Right ventricle myocardium inferior (tissue), 1 donor: ENCODE data around the gene SLC22A16. TPM values are rescaled to one million over a fixed set of nuclear protein-coding genes. Genes with fewer than 3 reads are reported as not detected.
"Not testable (repeated sequence)": the region's sequence is repeated elsewhere in the genome, so short reads cannot be mapped to it uniquely, and the experiment has no call there.

Experiments used
- ATAC-seq: fragments of 200-7000 bp; cut with Tn5 transposase; one replicate; pipeline ENCODE4 v1.9.1; 2020; ENCODE audit warnings: mild to moderate bottlenecking, moderate library complexity
- DNase-seq: peaks from one replicate; pipeline ENCODE4 v3.0.0; 2021; ENCODE audit errors: missing footprints
- intact Hi-C: fragments of 100-400 bp; cut with DNase I; formaldehyde crosslinking; loops from one replicate; pipeline ENCODE4 v1.11.0; 2022
- total RNA-seq: library from RNA; stranded (reverse); fragmentation: NEBNext Ultra II Directional; extraction: Animal tissue kit (Norgen Biotek cat#: 25700); gene quantifications from one replicate; pipeline ENCODE4 v1.2.1, GENCODE V29; 2021
- donor health status: DM: no; HTN: yes; CAD: no; lungs with severe emphysema.

The SLC22A16 gene
- total RNA-seq, 1 donor from 2014 or later = 0.32 TPM

DNA sequence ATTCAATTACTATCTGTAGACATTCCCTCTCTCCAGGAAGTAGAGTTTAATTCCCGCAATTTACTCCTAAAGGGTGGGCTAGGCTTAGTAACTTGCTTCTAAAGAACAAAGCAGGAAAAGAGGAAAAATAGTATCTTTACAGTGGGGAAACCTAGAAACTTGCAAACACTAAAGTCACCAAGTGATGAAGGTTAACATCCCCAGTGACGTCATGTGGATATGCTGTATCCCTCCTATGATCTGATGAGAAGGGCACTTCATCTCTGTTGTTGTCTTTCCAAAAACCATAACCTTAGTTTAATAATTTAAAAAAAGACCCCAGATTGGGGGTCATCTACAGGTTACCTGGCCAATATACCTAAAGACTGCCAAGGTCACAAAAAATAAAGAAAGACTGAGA is 17.3 kb downstream of the SLC22A16 start:
- intact Hi-C loops = no loop called here
- ATAC-seq (no peak), DNase-seq (no peak)

DNA sequence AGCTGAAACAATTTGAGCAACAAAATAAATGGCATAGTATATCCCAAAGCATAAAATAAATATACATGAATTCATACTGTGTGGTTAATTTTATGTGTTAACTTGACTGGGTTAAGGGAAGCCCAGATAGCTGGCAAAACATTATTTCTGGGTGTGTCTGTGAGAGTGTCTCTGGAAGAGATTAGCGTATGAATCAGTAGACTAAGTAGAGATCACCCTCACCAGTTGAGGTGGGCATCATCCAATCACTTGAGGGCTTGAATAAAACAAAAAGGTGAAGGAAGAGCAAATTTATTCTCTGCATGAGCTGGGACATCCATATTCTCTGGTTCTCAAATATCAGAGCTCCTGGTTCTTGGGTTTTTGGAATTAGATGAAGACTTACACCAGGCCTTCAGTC is 17.9 kb downstream of the SLC22A16 start:
- DNase-seq (no peak), ATAC-seq (no peak)
- intact Hi-C loops = no loop called here

DNA sequence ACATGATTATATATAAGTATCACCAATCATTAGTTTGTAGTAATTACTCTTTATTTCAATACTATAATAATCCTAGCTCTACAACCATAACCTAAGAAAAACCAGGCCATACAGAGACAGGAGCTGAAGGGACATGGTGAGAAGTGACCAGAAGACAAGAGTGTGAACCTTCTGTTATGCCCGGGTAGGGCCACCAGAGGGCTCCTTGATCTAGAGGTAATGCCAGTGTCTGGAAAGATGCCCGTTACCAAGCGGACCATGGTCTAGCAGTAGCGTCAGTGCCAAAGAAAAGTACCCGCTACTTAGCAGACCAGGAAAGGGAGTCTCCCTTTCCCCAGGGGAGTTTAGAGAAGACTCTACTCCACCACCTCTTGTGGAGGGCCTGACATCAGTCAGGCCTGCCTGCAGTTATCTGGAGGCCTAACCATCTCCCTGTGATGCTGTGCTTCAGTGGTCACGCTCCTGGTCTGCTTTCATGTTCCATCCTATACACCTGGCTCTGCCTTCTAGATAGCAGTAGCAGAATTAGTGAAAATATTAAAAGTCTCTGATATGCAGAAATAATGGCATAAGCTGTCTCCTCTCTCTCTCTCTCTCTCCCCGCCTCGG is 18.7 kb downstream of the SLC22A16 start:
- intact Hi-C loops, ATAC-seq, DNase-seq: not testable (repeated sequence)

DNA sequence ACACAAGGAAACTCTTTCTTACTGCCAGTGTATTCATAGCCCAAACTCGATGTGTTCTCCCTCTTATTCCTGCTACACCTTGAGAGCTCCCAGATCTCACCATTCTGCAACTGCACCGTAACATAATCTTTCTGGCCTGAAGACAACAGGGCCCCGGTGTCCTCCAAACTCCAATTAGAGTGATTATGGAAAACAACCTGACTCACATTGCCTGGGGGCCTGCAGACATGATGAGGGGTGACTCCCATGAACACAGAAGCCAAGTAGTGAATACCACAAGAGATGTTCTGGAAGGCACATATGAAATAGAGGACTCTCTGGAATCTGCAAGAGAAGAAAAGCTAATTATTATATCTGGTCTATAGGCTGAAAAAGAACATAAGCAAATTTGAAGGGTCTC is 19.7 kb downstream of the SLC22A16 start:
- intact Hi-C loops = no loop called here
- DNase-seq (no peak), ATAC-seq (no peak)

DNA sequence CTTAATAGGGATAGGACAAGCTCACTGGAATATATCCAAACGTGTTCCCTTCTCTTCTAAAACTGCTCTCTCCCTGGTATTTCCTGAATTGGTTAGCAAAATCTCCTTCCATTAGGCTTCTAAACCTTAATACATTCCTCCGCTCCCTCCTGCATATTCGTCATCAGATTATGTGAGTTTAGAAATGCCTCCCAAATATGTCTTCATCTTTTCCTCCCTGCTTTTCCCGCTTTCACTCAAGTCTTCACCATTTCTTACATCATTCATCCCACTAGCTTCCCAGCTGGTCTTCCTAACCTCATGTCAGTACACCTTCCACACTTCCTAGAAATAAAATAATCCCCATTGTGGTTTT is 26.9 kb downstream of the SLC22A16 start:
- intact Hi-C loops = no loop called here
- DNase-seq (no peak), ATAC-seq (no peak)

- intact Hi-C loops = no loop called here
- ATAC-seq (no peak), DNase-seq (no peak)
Measured at GRCh38 chr6:110448846-110449540, 27.4 kb downstream of the SLC22A16 start.

- no peak for DNase-seq
- intact Hi-C loops = no loop called here
- ATAC-seq = no peak
Measured at GRCh38 chr6:110447761-110448160, 28.7 kb downstream of the SLC22A16 start.

DNA sequence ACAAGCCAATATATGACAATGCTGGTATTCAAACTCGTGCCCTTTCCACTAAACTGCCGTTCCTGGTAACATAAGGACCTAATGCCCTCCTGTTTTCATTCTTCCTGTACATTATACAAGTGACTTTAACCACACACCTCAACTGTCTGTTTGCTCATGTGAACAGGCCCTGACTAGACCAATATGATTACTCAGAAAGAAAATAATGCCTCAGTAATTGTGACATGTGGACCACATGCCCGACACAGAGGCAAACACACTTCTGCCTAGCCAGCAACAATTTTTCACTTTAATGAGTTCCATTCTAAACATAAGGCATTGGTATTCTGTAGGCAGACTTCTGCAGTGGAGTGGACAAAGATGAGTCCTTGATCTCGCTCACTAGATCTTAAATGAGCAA is 30.0 kb downstream of the SLC22A16 start:
- no peak for ATAC-seq
- DNase-seq = no peak
- intact Hi-C loops = no loop called here

GRCh38 chr6:110440026-110440425 is 36.4 kb downstream of the SLC22A16 start:
- intact Hi-C loops = no loop called here
- ATAC-seq (no peak), DNase-seq (no peak)

DNA sequence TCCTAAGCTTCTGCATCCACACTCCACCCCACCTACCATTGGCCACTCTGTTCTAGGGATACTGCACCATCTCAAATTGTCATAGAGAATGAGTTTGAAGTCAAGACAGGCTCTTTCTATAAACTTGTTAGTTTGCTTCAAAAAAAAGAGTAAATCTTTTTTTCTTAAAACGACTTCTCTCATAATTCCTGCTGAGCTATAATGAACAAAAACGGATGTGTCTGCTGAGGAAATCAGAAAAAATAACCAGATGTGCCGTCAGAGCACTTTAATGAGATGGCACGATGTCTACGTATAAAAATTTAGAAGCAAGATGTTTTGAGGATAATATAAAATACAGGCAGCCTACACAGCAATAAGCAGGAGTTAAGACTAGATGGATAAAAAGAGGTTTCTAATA is 37.1 kb downstream of the SLC22A16 start:
- DNase-seq = no peak

DNA sequence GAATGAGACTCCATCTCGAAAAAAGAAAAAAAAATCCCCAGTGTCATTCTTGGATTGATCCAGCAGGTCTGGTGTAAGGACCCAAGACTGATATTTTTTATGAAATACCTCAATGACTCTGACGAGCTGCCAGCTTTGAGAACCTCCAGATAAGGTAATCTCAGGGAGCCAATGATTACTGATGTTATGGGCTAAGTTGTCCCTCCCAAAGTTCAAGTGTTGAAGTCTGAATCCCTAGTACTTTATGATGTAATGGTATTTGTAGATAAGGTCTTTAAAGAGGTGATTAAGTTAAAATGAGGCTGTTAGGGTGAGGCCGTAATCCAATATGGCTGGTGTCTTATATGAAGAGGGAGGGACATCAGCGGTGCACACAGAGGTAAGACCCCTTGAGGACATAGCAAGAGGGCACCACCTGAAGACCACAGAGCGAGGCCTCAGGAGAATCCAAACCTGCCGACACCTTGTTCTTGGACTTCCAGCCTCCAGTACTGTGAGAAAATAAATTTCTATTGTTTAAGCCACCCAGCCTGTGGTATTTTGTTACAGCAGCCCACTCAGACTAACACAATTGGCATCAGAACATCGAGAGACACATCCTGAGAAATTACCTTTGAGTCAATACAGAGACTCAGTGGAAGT is 41.3 kb downstream of the SLC22A16 start:
- intact Hi-C loops = no loop called here
- ATAC-seq (no peak), DNase-seq (no peak)

More for the DNA sequence above, 37.1 kb downstream of the SLC22A16 start:
- intact Hi-C loops = no loop called here
- ATAC-seq = no peak

GRCh38 chr6:110432285-110432900 is 44.0 kb downstream of the SLC22A16 start:
- intact Hi-C loops = no loop called here
- no peak for ATAC-seq

DNA sequence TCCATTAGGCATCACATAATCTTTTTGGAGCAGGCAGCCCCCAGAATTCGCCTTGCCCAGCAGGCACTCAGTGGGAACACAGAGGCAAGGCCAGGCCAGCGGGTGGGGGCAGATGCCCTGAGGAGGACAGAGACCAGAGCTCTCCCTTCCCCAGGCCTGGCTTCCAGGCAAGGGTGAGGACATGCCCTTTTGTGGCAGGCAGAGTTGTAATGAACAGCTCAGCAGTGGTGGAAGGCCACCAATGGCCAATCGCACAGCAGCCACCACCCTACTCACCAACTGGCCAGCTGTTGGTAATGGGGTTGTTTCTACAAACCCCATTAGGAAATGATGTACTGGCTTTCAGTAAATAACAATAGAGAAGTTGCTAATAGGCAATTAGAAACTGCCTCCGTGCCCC is 45.7 kb downstream of the SLC22A16 start:
- no peak for DNase-seq
- intact Hi-C loops = no loop called here
- ATAC-seq = no peak

More at GRCh38 chr6:110432285-110432900, 44.0 kb downstream of the SLC22A16 start:
- no peak for DNase-seq

DNA sequence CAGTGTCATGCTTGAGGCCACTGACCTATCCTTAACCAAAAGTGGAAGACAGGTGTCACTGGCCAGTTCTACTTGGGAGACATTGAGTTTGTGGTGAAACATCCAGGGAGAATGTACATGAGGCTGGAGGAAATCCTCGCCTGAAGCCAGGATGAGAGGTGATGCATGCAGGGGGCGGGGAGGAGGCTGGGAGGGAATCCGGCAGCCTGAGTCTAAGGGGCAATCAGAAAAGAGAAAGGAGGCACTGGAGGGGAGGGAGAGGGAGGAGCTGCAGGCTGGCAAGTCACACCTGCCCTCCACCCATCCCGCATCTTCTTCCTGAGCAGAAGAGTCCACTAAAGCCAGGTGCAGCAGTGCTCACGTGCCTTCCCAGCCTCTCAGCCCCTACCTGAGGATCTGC is 46.2 kb downstream of the SLC22A16 start:
- ATAC-seq (no peak), DNase-seq (no peak)
- intact Hi-C loops = no loop called here

DNA sequence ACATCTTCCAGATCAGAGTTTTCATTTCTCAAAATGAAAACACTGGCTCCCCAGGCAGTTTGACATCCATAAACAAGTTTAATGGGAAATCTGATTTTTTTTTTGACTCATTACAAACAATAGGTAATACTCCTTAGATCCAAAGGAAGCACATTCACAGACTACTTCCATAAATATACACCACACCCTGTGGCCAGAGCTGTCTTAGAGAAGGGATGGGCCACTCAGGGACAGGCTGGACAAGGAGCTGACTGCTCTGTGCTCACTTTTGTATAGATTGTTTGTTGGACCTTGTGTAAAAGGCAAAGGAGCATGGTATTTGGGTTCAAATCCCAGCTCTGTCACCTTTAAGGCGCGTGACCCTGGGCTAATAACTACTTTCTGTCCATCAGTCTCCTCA is 48.3 kb downstream of the SLC22A16 start:
- intact Hi-C loops = no loop called here
- DNase-seq = no peak
- no peak for ATAC-seq

DNA sequence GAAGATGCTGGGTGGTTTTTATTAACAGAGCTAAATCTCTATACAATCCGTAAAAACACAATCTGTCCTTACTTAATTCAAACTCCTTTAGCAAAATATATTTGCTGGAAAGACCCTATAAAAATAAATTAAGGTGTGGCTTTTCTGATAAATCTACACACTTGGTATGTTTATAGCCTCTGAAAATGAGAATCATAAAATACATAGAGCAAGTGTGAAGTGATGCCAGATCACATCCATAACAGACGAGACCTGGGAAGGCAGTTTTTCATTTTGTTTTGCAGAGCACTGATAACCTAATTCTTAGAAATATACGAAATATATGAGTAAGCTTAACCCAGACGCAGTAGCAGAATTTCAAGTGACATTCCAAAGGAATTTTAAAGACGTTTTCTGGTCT is 50.6 kb downstream of the SLC22A16 start:
- no peak for ATAC-seq
- intact Hi-C loops = no loop called here

DNA sequence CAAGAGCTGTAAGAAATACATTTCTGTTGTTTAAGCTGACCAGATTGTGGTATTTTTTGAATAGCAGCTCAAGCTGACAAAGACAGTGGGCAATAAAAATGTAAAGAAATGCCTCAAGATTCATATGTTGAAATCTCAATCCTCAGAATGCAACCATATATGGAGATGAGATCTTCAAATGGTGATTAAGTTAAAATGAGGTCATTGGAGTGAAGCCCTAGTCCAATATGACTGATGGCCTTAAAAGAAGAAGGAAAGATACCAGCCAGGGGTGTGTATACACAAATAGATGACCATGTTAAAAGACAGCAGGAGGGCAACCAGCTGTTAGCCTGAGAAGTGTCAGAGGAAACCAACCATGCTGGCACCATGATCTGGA is 54.0 kb downstream of the SLC22A16 start:
- intact Hi-C loops = no loop called here
- no peak for DNase-seq
- no peak for ATAC-seq

More for the DNA sequence above, 50.6 kb downstream of the SLC22A16 start:
- no peak for DNase-seq

- no peak for ATAC-seq
- intact Hi-C loops = no loop called here
- DNase-seq = no peak
Measured at GRCh38 chr6:110421749-110422443, 54.5 kb downstream of the SLC22A16 start.

- no peak for ATAC-seq
- intact Hi-C loops = no loop called here
- DNase-seq = no peak
Measured at GRCh38 chr6:110419028-110419739, 57.2 kb downstream of the SLC22A16 start.
